T-helper 1 cell treated with Interleukin-12 subunit alpha and Interleukin-12 subunit beta and Interleukin-4 antibody, amounts not matched to agents 30 μg/mL and 1 μg/mL, for 36 hours (primary cell): ENCODE data around the gene TMEM126B.
"Not testable (repeated sequence)": the region's sequence is repeated elsewhere in the genome, so short reads cannot be mapped to it uniquely, and the experiment has no call there.

Experiments used
- H3K27ac Mint-ChIP-seq: one replicate; pipeline ENCODE4 v1.8.0; 2021; ENCODE audit warnings: mild to moderate bottlenecking, mixed read lengths
- H3K27me3 Mint-ChIP-seq: one replicate; pipeline ENCODE4 v1.8.0; 2021; ENCODE audit warnings: low read depth, mixed read lengths
- H3K36me3 Mint-ChIP-seq: one replicate; pipeline ENCODE4 v1.8.0; 2021; ENCODE audit warnings: low read depth, mixed read lengths
- H3K4me1 Mint-ChIP-seq: one replicate; pipeline ENCODE4 v1.8.0; 2021; ENCODE audit warnings: low read depth, mixed read lengths
- H3K4me3 Mint-ChIP-seq: one replicate; pipeline ENCODE4 v1.8.0; 2021; ENCODE audit warnings: mild to moderate bottlenecking, moderate library complexity, mixed read lengths
- H3K9me3 Mint-ChIP-seq: one replicate; pipeline ENCODE4 v1.8.0; 2021; ENCODE audit warnings: mixed read lengths

TMEM126B gene

DNA sequence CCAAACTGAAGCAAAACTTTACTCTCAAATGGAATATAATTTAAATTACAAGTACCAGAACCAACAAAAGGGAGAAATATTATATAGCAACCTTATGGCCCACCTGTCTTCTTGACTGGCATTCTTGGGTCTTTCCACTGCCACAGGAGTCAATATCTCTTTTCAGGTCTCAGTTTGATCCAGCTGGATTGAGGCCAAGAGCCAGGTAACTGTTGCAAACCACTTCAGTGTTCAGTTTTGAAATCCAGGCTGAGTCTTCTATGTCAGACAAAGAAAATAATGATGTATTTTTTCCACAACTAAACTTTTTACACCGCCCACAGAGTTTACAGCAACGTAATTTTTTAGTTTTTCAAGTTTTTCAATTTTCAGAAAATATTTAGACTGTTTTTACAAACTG, 1.9 kb upstream of the TMEM126B start:
- Mint-ChIP-seq H3K36me3 (peaks cover 8% of the 10 kb centered on the region), H3K27ac (peak overlapping the region; percentile 37), H3K4me1 (peaks cover 29% of the 10 kb centered on the region), H3K9me3 (no peaks in the 10 kb centered on the region), H3K4me3 (peak overlapping the region; percentile 38), H3K27me3 (no peaks in the 10 kb centered on the region)

DNA sequence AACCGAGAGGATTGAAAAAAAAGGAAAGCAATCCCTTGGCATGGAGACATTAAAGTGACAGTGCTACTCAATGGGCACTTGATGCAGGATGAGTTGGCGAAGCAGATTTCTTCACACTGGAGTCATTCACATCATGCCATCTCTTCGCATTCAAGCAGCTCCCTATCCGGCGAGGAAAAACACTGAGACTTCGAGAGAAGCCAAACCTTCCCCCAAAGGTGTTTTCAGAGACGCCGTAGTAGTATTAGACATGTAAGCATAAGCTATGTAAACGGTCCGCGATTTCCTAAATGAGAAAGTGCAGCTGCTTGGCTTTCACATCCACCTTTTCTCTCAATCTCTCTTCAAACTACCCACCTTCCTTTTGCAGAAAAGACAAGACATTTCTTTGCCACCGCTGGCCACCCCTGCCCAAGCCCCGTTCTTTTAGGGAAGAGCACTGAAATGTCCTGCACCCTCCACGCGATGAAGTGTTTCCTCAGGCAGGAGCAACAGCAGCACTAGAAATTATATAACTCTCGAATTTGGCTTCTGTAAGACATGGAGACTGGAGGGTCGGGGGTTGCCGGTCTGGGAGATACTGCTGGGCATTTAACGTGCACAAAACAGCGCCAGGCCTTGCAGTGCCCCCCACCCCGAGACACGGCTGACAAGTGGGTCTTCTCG, 928 bp upstream of the TMEM126B start, which contains the start of gene DLG2:
DLG2 (minus strand) TSS at position 13 of the 666 bp plus-strand sequence.
- Mint-ChIP-seq H3K4me1 (peaks cover 29% of the 10 kb centered on the region), H3K27ac (peak within 1 kb of the TSS; percentile 91), H3K9me3 (no peaks in the 10 kb centered on the region), H3K27me3 (no peaks in the 10 kb centered on the region), H3K36me3 (peaks cover 10% of the 10 kb centered on the region), H3K4me3 (peak within 1 kb of the TSS; percentile 96)

DNA sequence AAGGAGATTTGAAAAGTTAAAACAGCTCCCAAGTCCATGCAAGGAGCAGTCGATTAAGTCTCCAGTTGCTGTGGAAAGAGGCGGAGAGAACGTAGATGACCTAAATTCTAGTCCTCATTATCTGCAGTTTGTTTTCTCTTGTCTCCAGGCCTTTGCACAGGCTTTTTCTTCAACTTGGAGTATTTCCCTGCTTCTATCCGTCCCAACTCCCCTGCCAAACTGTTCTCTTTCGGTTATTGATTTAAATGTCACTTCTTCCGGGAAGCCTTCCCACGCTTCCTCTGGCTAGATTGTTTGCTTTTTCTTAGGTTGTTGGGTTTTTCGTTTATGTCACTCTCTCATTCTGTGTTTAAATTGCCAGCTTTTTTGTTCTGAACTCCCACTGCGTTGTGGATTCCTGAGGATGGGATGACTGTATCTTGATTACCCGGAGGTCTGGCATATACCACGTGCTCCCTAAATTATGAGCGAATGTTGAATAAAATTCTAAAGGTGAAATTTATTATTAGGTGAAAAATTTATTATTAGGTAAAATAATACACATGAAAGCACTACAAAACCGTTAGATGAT, 463 bp downstream of the TMEM126B start:
- Mint-ChIP-seq H3K9me3 (no peaks in the 10 kb centered on the region), H3K27ac (peak overlapping the region; percentile 91), H3K27me3 (no peaks in the 10 kb centered on the region), H3K36me3 (peaks cover 10% of the 10 kb centered on the region), H3K4me3 (peak overlapping the region; percentile 96), H3K4me1 (peaks cover 29% of the 10 kb centered on the region)

DNA sequence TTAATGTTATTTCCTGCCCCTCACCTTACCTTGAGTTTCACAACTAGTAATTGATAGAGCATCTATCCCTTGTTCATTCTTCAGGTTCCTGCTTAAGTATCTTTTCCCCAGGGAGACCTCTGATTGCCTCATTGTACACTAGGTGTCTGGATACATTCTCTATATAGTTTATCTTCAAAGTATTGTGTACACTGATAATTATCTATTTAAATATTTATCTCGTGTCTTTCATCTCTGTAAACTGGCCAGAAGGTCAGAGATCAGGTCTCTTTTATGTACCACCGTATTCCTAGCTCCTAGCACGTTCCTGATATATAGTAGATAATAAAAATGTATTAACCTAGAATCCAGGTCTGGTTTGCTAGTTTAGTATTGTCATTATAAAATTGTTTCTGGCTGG, 6.4 kb downstream of the TMEM126B start:
- no peak overlapping the region for H3K4me3 Mint-ChIP-seq
- H3K4me1 Mint-ChIP-seq, result peaks cover 5% of the 10 kb centered on the region
- no peak overlapping the region for H3K27ac Mint-ChIP-seq
- no peaks in the 10 kb centered on the region for H3K9me3 Mint-ChIP-seq
- H3K36me3 Mint-ChIP-seq, result peaks cover 23% of the 10 kb centered on the region
- H3K27me3 Mint-ChIP-seq, result peaks cover 1% of the 10 kb centered on the region

DNA sequence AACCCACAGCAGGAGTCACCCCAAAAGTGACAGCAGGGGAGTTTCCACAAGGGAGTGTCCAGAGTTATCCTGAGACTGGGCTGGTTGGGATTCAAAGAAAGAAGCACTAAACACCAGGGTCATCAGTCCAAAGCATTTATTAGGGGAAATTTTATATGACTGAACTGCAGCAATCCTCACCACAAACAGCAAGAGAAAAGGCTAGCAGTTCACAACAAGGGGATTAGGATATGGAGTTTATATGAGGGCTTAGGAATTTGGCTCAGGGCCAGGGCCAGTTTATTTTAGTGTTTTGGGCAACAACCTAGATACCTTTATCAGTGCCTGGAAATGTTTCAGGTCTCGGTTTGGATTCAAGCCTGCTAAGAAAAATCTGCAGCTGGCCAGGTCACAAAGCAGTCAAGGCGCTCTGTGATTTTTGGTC, 14.8 kb downstream of the TMEM126B start:
- peaks cover 59% of the 10 kb centered on the region for H3K27me3 Mint-ChIP-seq
- H3K4me1 Mint-ChIP-seq, result peaks cover 10% of the 10 kb centered on the region
- H3K36me3 Mint-ChIP-seq, result peaks cover 2% of the 10 kb centered on the region
- no peak overlapping the region for H3K4me3 Mint-ChIP-seq
- no peaks in the 10 kb centered on the region for H3K9me3 Mint-ChIP-seq
- no peak overlapping the region for H3K27ac Mint-ChIP-seq

DNA sequence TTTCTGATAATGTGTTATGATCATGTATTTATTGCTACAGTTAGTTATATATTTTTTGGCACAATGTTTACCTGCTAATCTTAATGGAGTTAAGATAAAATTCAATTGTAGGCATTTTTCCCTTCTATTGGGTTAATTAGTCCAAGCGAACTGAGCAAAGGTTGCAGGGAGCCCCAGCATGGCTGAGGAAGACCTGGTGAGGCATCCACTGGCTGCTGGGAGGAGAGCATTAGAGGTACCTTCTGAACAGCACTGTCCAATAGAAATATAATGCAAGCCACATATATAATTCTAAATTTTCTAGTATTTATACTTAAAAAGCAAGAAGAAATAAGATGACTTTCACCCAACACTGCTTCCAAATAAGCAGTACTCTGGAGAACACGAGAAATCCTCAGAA, 18.7 kb downstream of the TMEM126B start:
- H3K36me3 Mint-ChIP-seq, result peaks cover 6% of the 10 kb centered on the region
- peak overlapping the region; percentile 98 for H3K4me3 Mint-ChIP-seq
- H3K4me1 Mint-ChIP-seq, result peaks cover 19% of the 10 kb centered on the region
- H3K27ac Mint-ChIP-seq, result peak overlapping the region; percentile 96
- no peaks in the 10 kb centered on the region for H3K9me3 Mint-ChIP-seq
- H3K27me3 Mint-ChIP-seq, result peaks cover 34% of the 10 kb centered on the region

DNA sequence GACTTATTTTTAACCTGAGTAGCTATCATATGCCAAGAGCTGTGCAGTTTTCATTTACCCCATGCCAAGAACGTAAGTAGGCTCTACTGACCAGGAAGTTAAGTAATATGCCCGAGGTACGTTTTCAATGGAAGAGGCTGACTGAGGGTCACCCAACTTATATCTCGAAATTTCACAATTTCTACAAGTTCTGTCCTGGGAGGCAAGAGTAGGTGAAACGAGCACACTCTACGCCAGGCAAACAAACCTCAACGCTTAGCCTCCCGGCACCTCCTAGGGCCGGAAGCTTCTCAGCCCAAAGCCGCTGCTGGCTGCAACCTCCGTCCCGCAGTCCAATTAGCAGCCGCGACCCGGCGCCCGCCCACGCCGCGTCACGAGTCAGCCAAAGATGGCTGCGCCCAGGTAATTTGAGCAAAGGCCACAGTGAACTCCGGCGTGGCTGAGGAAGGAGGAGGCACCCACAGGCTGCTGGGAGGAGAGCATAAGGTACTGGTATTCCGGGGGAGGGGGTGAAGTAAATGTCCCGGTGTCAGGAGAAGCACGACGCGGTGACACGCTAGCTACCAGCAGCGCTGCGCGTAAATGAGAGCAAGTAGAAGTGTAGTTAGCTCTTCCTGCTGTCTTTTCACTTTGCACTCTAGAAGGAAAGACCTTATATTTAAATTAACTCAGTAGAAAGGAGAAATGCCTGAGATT, 19.4 kb downstream of the TMEM126B start, which contains the start of gene TMEM126A:
TMEM126A (plus strand) TSS at position 364 of the 696 bp plus-strand sequence. CDS start 2,289 bp downstream, outside the sequence.
- peaks cover 6% of the 10 kb centered on the region for H3K36me3 Mint-ChIP-seq
- peak within 1 kb of the TSS; percentile 98 for H3K4me3 Mint-ChIP-seq
- H3K4me1 Mint-ChIP-seq, result peaks cover 22% of the 10 kb centered on the region
- no peaks in the 10 kb centered on the region for H3K9me3 Mint-ChIP-seq
- peaks cover 27% of the 10 kb centered on the region for H3K27me3 Mint-ChIP-seq
- peak within 1 kb of the TSS; percentile 96 for H3K27ac Mint-ChIP-seq

DNA sequence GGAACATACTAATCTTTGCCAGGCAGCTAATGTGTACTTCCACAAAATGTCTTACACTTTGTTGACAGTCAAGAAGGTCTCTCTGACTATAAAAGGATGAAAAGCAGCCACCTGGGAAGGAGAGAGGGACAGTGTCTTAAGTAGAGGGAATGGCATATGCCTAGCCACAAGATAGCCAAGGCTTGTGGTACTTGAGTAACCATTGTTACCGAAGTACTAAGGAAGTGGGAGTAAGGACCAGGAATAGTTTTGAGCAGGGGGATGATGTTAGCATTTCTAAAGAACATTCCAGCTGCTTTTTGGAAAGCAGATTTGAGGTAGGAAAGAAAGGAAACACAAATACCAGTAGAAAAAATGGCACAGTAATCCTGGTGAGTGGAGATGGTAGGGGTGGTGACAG, 22.7 kb downstream of the TMEM126B start:
- H3K36me3 Mint-ChIP-seq, result peaks cover 10% of the 10 kb centered on the region
- H3K27ac Mint-ChIP-seq, result no peak overlapping the region
- no peaks in the 10 kb centered on the region for H3K27me3 Mint-ChIP-seq

DNA sequence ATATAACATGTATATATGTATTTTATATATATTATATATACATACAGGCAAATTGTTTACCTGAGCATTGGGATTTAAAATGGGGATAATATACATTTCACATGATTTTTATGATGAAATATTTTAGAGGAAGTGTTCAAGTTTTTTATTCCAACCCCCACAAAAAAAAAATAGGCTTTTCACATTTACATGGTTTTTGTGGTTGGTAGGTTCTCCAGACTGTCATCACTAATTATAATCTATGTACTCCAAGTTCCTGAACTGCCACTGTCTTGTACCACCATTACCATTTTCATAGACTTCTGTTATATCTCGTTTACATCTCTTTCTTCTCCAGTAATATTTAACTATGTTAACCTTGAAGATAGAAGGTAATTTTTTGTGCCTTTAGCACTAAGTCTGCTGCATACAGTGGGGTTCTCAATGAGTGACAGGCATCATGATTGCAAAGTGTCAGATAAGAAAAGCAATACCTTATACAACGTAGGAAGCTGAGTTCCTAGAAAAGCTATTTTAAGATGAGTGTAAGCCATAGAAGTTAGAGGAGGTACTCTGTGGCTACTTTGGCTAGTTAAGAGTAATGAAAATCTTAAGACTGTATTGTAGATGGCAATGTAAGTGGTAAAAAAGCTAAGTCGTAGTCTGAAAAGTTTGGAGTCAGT, 24.5 kb downstream of the TMEM126B start:
- H3K4me3 Mint-ChIP-seq, result no peak overlapping the region
- peaks cover 24% of the 10 kb centered on the region for H3K4me1 Mint-ChIP-seq
- H3K27me3 Mint-ChIP-seq, result no peaks in the 10 kb centered on the region
- peak overlapping the region; percentile 4 for H3K27ac Mint-ChIP-seq
- peaks cover 16% of the 10 kb centered on the region for H3K36me3 Mint-ChIP-seq
- H3K9me3 Mint-ChIP-seq, result no peaks in the 10 kb centered on the region

More for the DNA sequence above, 22.7 kb downstream of the TMEM126B start:
- H3K4me3 Mint-ChIP-seq, result no peak overlapping the region
- peaks cover 28% of the 10 kb centered on the region for H3K4me1 Mint-ChIP-seq
- no peaks in the 10 kb centered on the region for H3K9me3 Mint-ChIP-seq

DNA sequence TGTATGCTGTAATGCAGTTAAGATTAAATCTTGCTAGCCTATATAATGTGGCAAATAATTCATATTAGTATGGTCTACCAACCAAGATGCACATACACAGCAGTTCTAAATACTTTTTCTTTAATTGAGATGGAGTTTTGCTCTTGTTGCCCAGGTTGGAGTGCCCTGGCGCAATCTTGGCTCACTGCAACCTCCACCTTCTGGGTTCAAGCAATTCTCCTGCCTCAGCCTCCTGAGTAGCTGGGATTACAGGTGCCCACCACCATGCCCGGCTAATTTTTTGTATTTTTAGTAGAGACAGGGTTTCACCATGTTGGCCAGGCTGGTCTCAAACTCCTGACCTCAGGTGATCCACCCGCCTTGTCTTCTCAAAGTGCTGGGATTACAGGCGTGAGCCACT, 25.9 kb downstream of the TMEM126B start:
- H3K27me3 Mint-ChIP-seq, H3K4me3 Mint-ChIP-seq, H3K9me3 Mint-ChIP-seq, H3K27ac Mint-ChIP-seq: not testable (repeated sequence)
- Mint-ChIP-seq H3K36me3 (peaks cover 20% of the 10 kb centered on the region), H3K4me1 (peaks cover 26% of the 10 kb centered on the region)

DNA sequence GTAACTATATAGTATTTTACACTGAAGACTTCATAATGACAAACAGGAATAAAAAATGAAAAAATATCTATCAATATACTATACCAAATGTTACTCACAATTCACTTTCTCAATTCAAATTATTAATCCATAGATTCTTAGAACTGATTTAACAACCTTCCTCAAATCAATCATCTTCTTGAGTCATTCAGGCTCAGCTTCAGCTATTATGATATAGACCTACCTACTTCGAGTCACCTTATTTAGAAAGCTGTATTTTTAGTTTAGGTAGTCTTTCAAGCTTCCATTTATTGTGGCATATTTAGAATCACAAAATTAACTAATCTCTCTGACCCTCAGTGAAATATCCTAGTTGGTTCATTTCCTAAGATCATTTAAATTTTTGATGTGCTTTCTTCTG, 28.4 kb downstream of the TMEM126B start:
- Mint-ChIP-seq H3K27me3 (no peaks in the 10 kb centered on the region), H3K27ac (no peak overlapping the region), H3K9me3 (no peaks in the 10 kb centered on the region), H3K4me1 (peaks cover 41% of the 10 kb centered on the region), H3K4me3 (no peak overlapping the region), H3K36me3 (peaks cover 38% of the 10 kb centered on the region)

DNA sequence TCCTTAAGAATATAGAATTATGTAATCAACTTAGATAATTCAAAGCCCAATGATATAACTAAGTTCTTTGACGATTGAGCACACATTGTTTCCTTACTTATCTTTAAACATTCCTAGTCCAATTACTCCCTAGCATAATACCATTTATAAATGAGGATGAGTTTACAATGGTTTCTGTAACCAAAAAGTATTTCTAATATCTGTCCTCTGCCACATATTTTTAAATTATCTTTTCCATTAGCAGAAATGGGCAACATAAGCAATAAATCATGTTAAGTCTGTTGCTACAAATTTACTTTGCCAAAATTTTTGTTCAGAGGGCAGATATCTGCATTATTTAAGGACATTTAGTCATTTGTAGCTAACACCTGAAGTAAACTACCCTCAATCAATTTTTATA, 29.8 kb downstream of the TMEM126B start:
- Mint-ChIP-seq H3K4me1 (peaks cover 41% of the 10 kb centered on the region), H3K9me3 (no peaks in the 10 kb centered on the region), H3K27me3 (no peaks in the 10 kb centered on the region), H3K27ac (no peak overlapping the region), H3K4me3 (no peak overlapping the region), H3K36me3 (peaks cover 45% of the 10 kb centered on the region)

DNA sequence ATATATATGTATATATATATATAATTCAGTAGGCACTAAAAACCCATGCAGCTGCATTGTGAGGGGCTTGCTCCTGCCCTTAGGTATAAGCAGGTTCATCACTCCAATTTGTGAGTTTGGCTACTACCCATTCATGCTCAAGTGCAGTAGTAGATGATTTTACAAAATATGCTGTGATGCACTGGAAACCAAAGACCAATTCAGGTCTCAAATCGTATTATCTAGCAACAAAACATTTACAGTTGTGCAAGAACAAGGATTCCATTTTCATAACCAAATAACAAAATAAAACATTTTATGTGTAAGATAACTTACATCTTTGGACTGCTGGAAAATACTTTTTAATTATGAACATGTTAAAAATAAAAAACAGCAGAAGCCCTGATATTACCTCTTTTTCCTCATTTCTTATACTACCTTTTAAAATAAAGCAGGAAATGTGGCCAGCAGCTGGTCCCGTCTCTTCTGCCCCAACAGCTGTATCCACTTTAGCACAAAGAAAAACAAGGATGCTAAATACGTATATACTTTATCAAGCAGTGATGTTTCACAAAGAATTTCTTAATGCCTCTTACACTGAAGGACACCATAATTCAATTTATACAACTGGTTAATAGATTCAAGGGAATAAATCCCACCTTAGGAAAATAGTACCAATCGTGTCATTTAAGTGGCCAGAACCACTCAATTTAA, 33.7 kb downstream of the TMEM126B start:
- H3K27ac Mint-ChIP-seq, result no peak overlapping the region
- H3K4me1 Mint-ChIP-seq, result peaks cover 45% of the 10 kb centered on the region
- no peaks in the 10 kb centered on the region for H3K27me3 Mint-ChIP-seq
- H3K36me3 Mint-ChIP-seq, result peaks cover 46% of the 10 kb centered on the region
- no peaks in the 10 kb centered on the region for H3K9me3 Mint-ChIP-seq
- peak overlapping the region; percentile 97 for H3K4me3 Mint-ChIP-seq
